Measurements from ENCODE around the gene MTCH1.

Gene MTCH1

DNA sequence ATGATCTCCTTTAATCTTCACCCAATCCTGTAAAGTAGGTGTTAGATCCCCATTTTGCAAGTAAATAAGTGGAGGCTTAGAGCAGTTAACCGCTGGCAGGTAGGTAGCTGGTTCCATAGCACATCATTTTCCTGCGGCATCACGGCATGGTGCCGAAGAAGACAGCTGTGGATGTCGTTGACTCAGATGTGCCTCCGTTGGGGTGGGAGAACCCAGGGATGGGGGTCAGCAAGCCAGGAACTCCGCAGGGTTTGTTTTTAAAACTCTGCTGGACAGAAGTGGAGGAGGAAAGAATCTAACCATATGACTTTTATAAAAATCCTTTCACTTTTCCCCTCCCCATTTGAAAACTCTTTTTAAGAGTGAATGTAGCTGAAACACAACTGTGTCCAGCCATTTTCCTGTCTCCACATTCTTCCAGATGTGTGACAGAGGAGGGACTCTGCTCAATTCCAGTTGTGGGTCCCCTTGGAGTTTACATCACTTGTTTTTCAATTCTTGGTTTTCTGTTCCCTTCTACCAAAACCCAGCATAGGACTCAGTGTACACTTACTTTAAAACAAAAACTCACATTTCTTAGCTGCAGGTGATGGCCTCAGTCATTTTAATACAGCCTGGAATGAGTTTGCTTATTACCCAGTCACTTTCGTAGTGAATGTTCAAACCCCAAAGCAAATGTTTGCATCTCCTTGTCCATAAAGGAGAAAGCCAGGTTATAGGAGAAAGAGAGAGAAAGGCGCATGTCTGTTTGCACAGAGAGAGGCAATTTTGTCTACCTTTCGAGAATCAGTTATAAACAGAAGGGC lies 59.1 kb downstream of the MTCH1 start:
- no peak for DNase-seq (ENCODE audit: low spot score)

DNA sequence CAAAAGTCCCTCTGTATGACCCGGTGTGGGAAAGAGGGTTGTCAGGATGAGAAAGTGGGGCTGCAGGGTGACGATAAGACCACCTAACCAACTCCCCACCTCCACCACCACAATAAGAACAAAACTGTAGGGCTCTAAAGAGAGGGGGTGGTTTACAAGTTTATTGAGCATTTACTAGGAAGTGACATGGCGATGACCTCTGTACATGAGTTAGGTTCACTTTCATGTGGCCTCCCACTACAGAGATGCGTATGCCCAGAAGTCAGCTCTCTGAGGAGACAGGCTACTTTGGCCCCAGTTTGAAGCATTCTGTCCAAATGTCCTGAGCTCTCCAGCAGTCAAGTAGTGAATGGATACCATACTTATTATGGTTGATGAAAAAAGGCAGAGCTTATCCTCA lies 60.2 kb downstream of the MTCH1 start:
- DNase-seq (ENCODE audit: low spot score), result no peak

DNA sequence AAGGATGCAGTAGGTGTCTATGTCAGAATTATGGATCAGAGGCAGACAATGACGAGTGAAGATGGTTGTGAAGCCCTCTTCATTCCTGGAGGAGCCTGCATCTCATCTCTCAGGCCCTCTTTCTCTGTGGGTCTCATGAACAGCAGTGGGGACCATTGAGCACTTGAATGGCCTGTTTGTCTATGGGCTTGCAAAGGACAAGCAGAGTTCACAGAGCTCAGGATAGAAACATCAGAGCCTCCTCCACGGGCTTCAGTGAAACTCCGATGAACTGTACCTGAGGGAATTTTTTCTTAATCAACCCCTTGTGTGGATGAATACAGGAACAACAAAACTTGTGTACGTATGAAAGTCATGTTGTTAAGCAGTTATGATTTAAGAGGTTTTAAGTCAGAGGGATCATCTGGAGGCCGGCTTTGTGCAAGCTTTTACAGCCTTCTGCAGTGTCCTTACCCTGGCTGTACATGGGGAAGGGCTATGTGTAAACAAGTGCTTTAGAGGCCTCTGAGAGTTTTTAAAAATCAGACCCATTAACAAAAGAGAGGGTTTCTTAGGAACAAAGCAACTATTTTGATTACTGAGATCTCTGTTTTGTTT lies 61.1 kb downstream of the MTCH1 start:
- DNase-seq (ENCODE audit: low spot score), result no peak

- DNase-seq (ENCODE audit: low spot score), result no peak
Measured at GRCh38 chr6:36924131-36924530, 61.9 kb downstream of the MTCH1 start.

- DNase-seq (ENCODE audit: low spot score), result no peak
Measured at GRCh38 chr6:36920546-36920945, 65.5 kb downstream of the MTCH1 start.

- no peak for DNase-seq (ENCODE audit: low spot score)
Measured at GRCh38 chr6:36920049-36920448, 65.9 kb downstream of the MTCH1 start.

All from left forelimb (tissue), 1 donor.